HG02763 (cell line): ENCODE data around the gene ELMO1.

Experiments used
- ATAC-seq: cut with Tn5 transposase; IDR thresholded peaks from one replicate; pipeline ENCODE4 v1.9.1; 2021; ENCODE audit warnings: mild to moderate bottlenecking, moderate library complexity; ENCODE audit not compliant: unreplicated experiment

Gene ELMO1

GRCh38 chr7:37377231-37377630, 71.4 kb downstream of the ELMO1 start:
- no peak for ATAC-seq

GRCh38 chr7:37376386-37376785, 72.3 kb downstream of the ELMO1 start:
- ATAC-seq: no peak

GRCh38 chr7:37372750-37373149, 75.9 kb downstream of the ELMO1 start:
- ATAC-seq: no peak

- no peak for ATAC-seq
Observed at GRCh38 chr7:37371755-37372154, 76.9 kb downstream of the ELMO1 start.

- ATAC-seq: no peak
Observed at GRCh38 chr7:37369906-37370305, 78.8 kb downstream of the ELMO1 start.

- no peak for ATAC-seq
Observed at GRCh38 chr7:37368540-37368939, 80.1 kb downstream of the ELMO1 start.

- no peak for ATAC-seq
Observed at GRCh38 chr7:37367010-37367409, 81.7 kb downstream of the ELMO1 start.

GRCh38 chr7:37366445-37366844, 82.2 kb downstream of the ELMO1 start:
- ATAC-seq: no peak

GRCh38 chr7:37365405-37365804, 83.3 kb downstream of the ELMO1 start:
- ATAC-seq: no peak

GRCh38 chr7:37364856-37365255, 83.8 kb downstream of the ELMO1 start:
- ATAC-seq: no peak

GRCh38 chr7:37363536-37364491, 84.8 kb downstream of the ELMO1 start:
- ATAC-seq: no peak

GRCh38 chr7:37362802-37363201, 85.9 kb downstream of the ELMO1 start:
- no peak for ATAC-seq

GRCh38 chr7:37360484-37360883, 88.2 kb downstream of the ELMO1 start:
- ATAC-seq: no peak

- no peak for ATAC-seq
Observed at GRCh38 chr7:37359662-37360444, 88.8 kb downstream of the ELMO1 start.

- ATAC-seq: no peak
Observed at GRCh38 chr7:37359180-37359579, 89.5 kb downstream of the ELMO1 start.

GRCh38 chr7:37357637-37357996, 91.0 kb downstream of the ELMO1 start:
- no peak for ATAC-seq

- ATAC-seq: no peak
Observed at GRCh38 chr7:37356911-37357636, 91.6 kb downstream of the ELMO1 start.

- ATAC-seq: no peak
Observed at GRCh38 chr7:37354656-37355131, 94.0 kb downstream of the ELMO1 start.

- no peak for ATAC-seq
Observed at GRCh38 chr7:37353949-37354655, 94.6 kb downstream of the ELMO1 start.
